Measurements from ENCODE around the gene NFIX.
"Not testable (repeated sequence)": the region's sequence is repeated elsewhere in the genome, so short reads cannot be mapped to it uniquely, and the experiment has no call there.

Gene NFIX

GRCh38 chr19:12994701-12995595 lies at the start of gene NFIX:
Gene NFIX (plus strand): TSS chr19:12995475. CDS start chr19:12995838, 363 bp downstream.
- DNase-seq (ENCODE audit: low spot score in 2 of 2) (no peak), ATAC-seq (peak; percentile 14)
- peak within 1 kb of the TSS; percentile 76 for H3K4me3 Mint-ChIP-seq
- H3K36me3 Mint-ChIP-seq = no peaks in the 10 kb centered on the region
- H3K9me3 Mint-ChIP-seq = no peaks in the 10 kb centered on the region
- H3K27ac Mint-ChIP-seq = peak within 1 kb of the TSS; percentile 23
- peaks cover 13% of the 10 kb centered on the region for H3K4me1 Mint-ChIP-seq

- Mint-ChIP-seq H3K4me3 (peak within 1 kb of the TSS; percentile 83), H3K9me3 (no peaks in the 10 kb centered on the region), H3K4me1 (peaks cover 73% of the 10 kb centered on the region), H3K27ac (peak within 1 kb of the TSS; percentile 98), H3K36me3 (peaks cover 100% of the 10 kb centered on the region)
- peak; percentile 85 for ATAC-seq
- peak; percentile 99 for DNase-seq (ENCODE audit: low spot score in 2 of 2)
Observed at GRCh38 chr19:12945479-12946091, 49.7 kb upstream of the NFIX start, which contains the start of gene RAD23A. Gene RAD23A (plus strand): TSS chr19:12945862. CDS start chr19:12945949, 87 bp downstream.

GRCh38 chr19:12946092-12946721 lies 49.1 kb upstream of the NFIX start:
- DNase-seq (ENCODE audit: low spot score in 2 of 2) = peak in 1 of 2 donors; percentile 74
- ATAC-seq = peak; percentile 73
- peaks cover 100% of the 10 kb centered on the region for H3K36me3 Mint-ChIP-seq
- peak overlapping the region; percentile 83 for H3K4me3 Mint-ChIP-seq
- H3K9me3 Mint-ChIP-seq = no peaks in the 10 kb centered on the region
- peak overlapping the region; percentile 98 for H3K27ac Mint-ChIP-seq
- peaks cover 71% of the 10 kb centered on the region for H3K4me1 Mint-ChIP-seq

GRCh38 chr19:12946731-12947496 lies 48.4 kb upstream of the NFIX start:
- Mint-ChIP-seq H3K4me3 (peak overlapping the region; percentile 83), H3K36me3 (peaks cover 100% of the 10 kb centered on the region), H3K27ac (peak overlapping the region; percentile 98), H3K4me1 (peaks cover 71% of the 10 kb centered on the region), H3K9me3 (no peaks in the 10 kb centered on the region)
- DNase-seq (ENCODE audit: low spot score in 2 of 2) (no peak), ATAC-seq (no peak)

GRCh38 chr19:12947702-12948611 lies 47.3 kb upstream of the NFIX start:
- peaks cover 62% of the 10 kb centered on the region for H3K4me1 Mint-ChIP-seq
- ATAC-seq = no peak

GRCh38 chr19:12948612-12949362 lies 46.5 kb upstream of the NFIX start:
- DNase-seq (ENCODE audit: low spot score in 2 of 2) (no peak), ATAC-seq (no peak)
- Mint-ChIP-seq H3K4me3 (no peak overlapping the region), H3K9me3 (no peaks in the 10 kb centered on the region), H3K36me3 (peaks cover 100% of the 10 kb centered on the region), H3K4me1 (peaks cover 57% of the 10 kb centered on the region), H3K27ac (peak overlapping the region; percentile 60)

More at GRCh38 chr19:12947702-12948611, 47.3 kb upstream of the NFIX start:
- Mint-ChIP-seq H3K9me3 (no peaks in the 10 kb centered on the region), H3K4me3 (peak overlapping the region; percentile 83), H3K27ac (peak overlapping the region; percentile 60), H3K36me3 (peaks cover 100% of the 10 kb centered on the region)
- no peak for DNase-seq (ENCODE audit: low spot score in 2 of 2)

- Mint-ChIP-seq H3K27ac (peak overlapping the region; percentile 79), H3K36me3 (peaks cover 100% of the 10 kb centered on the region), H3K9me3 (no peaks in the 10 kb centered on the region), H3K4me3 (no peak overlapping the region), H3K4me1 (peaks cover 58% of the 10 kb centered on the region)
- DNase-seq (ENCODE audit: low spot score in 2 of 2) (no peak), ATAC-seq (no peak)
Observed at GRCh38 chr19:12949363-12950283, 45.7 kb upstream of the NFIX start.

- DNase-seq (ENCODE audit: low spot score in 2 of 2); ATAC-seq; H3K9me3 Mint-ChIP-seq; H3K4me3 Mint-ChIP-seq: not testable (repeated sequence)
- Mint-ChIP-seq H3K4me1 (peaks cover 58% of the 10 kb centered on the region), H3K36me3 (peaks cover 85% of the 10 kb centered on the region), H3K27ac (peak overlapping the region; percentile 48)
Observed at GRCh38 chr19:12952050-12952449, 43.2 kb upstream of the NFIX start.

GRCh38 chr19:12952488-12953137 lies 42.7 kb upstream of the NFIX start:
- no peak overlapping the region for H3K4me3 Mint-ChIP-seq
- H3K4me1 Mint-ChIP-seq = peaks cover 54% of the 10 kb centered on the region
- ATAC-seq (no peak), DNase-seq (ENCODE audit: low spot score in 2 of 2) (no peak)
- peaks cover 80% of the 10 kb centered on the region for H3K36me3 Mint-ChIP-seq
- peak overlapping the region; percentile 48 for H3K27ac Mint-ChIP-seq
- no peaks in the 10 kb centered on the region for H3K9me3 Mint-ChIP-seq

- Mint-ChIP-seq H3K9me3 (no peaks in the 10 kb centered on the region), H3K27ac (peak overlapping the region; percentile 96), H3K4me3 (no peak overlapping the region), H3K36me3 (peaks cover 73% of the 10 kb centered on the region), H3K4me1 (peaks cover 50% of the 10 kb centered on the region)
- no peak for ATAC-seq
- DNase-seq (ENCODE audit: low spot score in 2 of 2) = no peak
Observed at GRCh38 chr19:12953138-12953798, 42.0 kb upstream of the NFIX start.

GRCh38 chr19:12953799-12954611 lies 41.3 kb upstream of the NFIX start:
- no peaks in the 10 kb centered on the region for H3K9me3 Mint-ChIP-seq
- no peak for DNase-seq (ENCODE audit: low spot score in 2 of 2)
- H3K36me3 Mint-ChIP-seq = peaks cover 66% of the 10 kb centered on the region
- peak overlapping the region; percentile 86 for H3K4me3 Mint-ChIP-seq
- peaks cover 46% of the 10 kb centered on the region for H3K4me1 Mint-ChIP-seq
- ATAC-seq = no peak
- peak overlapping the region; percentile 96 for H3K27ac Mint-ChIP-seq

All from stimulated activated effector memory CD8-positive, alpha-beta T cell treated with anti-CD3 and anti-CD28 coated beads, Interleukin-12 subunit alpha, Interleukin-12 subunit beta, amount 100 ng/mL, for 72 hours (primary cell).